H9 (cell line): ENCODE measurements around the gene RSU1. TPM values are rescaled to one million over a fixed set of nuclear protein-coding genes. Genes with fewer than 3 reads are reported as not detected.

ENCODE experiments used
- DNase-seq: peaks from one replicate; pipeline ENCODE4 v3.0.0-alpha.2; 2017
- H2AFZ ChIP-seq: one replicate; pipeline ENCODE4 v1.6.1; 2013; ENCODE audit warnings: mild to moderate bottlenecking, low read length, control low read depth, moderate library complexity
- H2AK5ac ChIP-seq: 2 replicates; pipeline ENCODE4 v1.6.1; 2013; ENCODE audit warnings: low read length, control low read depth, mixed read lengths; ENCODE audit not compliant: insufficient read length
- H2BK120ac ChIP-seq: one replicate; pipeline ENCODE4 v1.6.1; 2013; ENCODE audit warnings: low read depth, mild to moderate bottlenecking, low read length, control low read depth, inconsistent platforms; ENCODE audit not compliant: poor library complexity, severe bottlenecking
- H2BK12ac ChIP-seq: 2 replicates; pipeline ENCODE4 v1.6.1; 2013; ENCODE audit warnings: low read length, control low read depth, mixed read lengths, low read depth; ENCODE audit not compliant: insufficient read length
- H2BK15ac ChIP-seq: 2 replicates; pipeline ENCODE4 v1.6.1; 2013; ENCODE audit warnings: low read depth, low read length, control low read depth
- H2BK20ac ChIP-seq: one replicate; pipeline ENCODE4 v1.6.1; 2013; ENCODE audit warnings: low read depth, mild to moderate bottlenecking, low read length, control low read depth, inconsistent platforms; ENCODE audit not compliant: poor library complexity, severe bottlenecking
- H2BK5ac ChIP-seq: 2 replicates; pipeline ENCODE4 v1.6.1; 2013; ENCODE audit warnings: low read length, control low read depth, mixed read lengths; ENCODE audit not compliant: insufficient read length
- H3K14ac ChIP-seq: 2 replicates; pipeline ENCODE4 v1.6.1; 2013; ENCODE audit warnings: low read length, control low read depth; ENCODE audit not compliant: insufficient read depth
- H3K18ac ChIP-seq: 2 replicates; pipeline ENCODE4 v1.6.1; 2013; ENCODE audit warnings: low read depth, mild to moderate bottlenecking, mixed read lengths, low read length, control low read depth; ENCODE audit not compliant: insufficient read length
- H3K23ac ChIP-seq: 2 replicates; pipeline ENCODE4 v1.6.1; 2013; ENCODE audit warnings: low read length, control low read depth, mixed read lengths, low read depth; ENCODE audit not compliant: insufficient read length
- H3K23me2 ChIP-seq: 2 replicates; pipeline ENCODE4 v1.6.1; 2013; ENCODE audit warnings: low read depth, mild to moderate bottlenecking, mixed read lengths, low read length, control low read depth; ENCODE audit not compliant: insufficient read length, poor library complexity, severe bottlenecking
- H3K27ac ChIP-seq: 2 replicates; pipeline ENCODE4 v1.5.1; 2013; ENCODE audit warnings: low read length, control low read depth, mixed read lengths, low read depth; ENCODE audit not compliant: insufficient read length
- H3K27me3 ChIP-seq: 2 replicates; pipeline ENCODE4 v1.6.1; 2013; ENCODE audit warnings: low read length, control low read depth, inconsistent platforms; ENCODE audit not compliant: insufficient read depth
- H3K4ac ChIP-seq: 2 replicates; pipeline ENCODE4 v1.6.1; 2013; ENCODE audit warnings: low read depth, mild to moderate bottlenecking, control low read depth, inconsistent platforms, low read length, moderate library complexity
- H3K4me1 ChIP-seq: 2 replicates; pipeline ENCODE4 v1.6.1; 2013; ENCODE audit warnings: low read length, control low read depth, inconsistent platforms; ENCODE audit not compliant: insufficient read depth
- H3K4me2 ChIP-seq: 2 replicates; pipeline ENCODE4 v1.6.1; 2013; ENCODE audit warnings: low read length, control low read depth, mixed read lengths; ENCODE audit not compliant: insufficient read length, insufficient read depth
- H3K56ac ChIP-seq: 2 replicates; pipeline ENCODE4 v1.6.1; 2013; ENCODE audit warnings: low read depth, mild to moderate bottlenecking, mixed read lengths, low read length, control low read depth; ENCODE audit not compliant: insufficient read length
- H3K79me1 ChIP-seq: 2 replicates; pipeline ENCODE4 v1.6.1; 2013; ENCODE audit warnings: low read depth, mild to moderate bottlenecking, moderate library complexity, low read length, control low read depth, inconsistent platforms; ENCODE audit not compliant: insufficient read depth, poor library complexity, severe bottlenecking
- H3K79me2 ChIP-seq: 2 replicates; pipeline ENCODE4 v1.6.1; 2013; ENCODE audit warnings: low read length, control low read depth, inconsistent platforms; ENCODE audit not compliant: insufficient read depth
- H3K9ac ChIP-seq: 2 replicates; pipeline ENCODE4 v1.6.1; 2013; ENCODE audit warnings: low read length, control low read depth, mixed read lengths; ENCODE audit not compliant: insufficient read length; ENCODE audit errors: extremely low read depth
- H3K9me3 ChIP-seq: one replicate; pipeline ENCODE4 v1.6.1; 2013; ENCODE audit warnings: low read depth, low read length, inconsistent platforms; ENCODE audit not compliant: control insufficient read depth
- H3T11ph ChIP-seq: one replicate; pipeline ENCODE4 v1.6.1; 2013; ENCODE audit warnings: mild to moderate bottlenecking, low read length, control low read depth, inconsistent platforms
- H4K20me1 ChIP-seq: one replicate; pipeline ENCODE4 v1.6.1; 2013; ENCODE audit not compliant: control insufficient read depth, insufficient read length, insufficient read depth
- H4K5ac ChIP-seq: 2 replicates; pipeline ENCODE4 v1.6.1; 2013; ENCODE audit warnings: low read depth, mild to moderate bottlenecking, mixed read lengths, low read length, control low read depth; ENCODE audit not compliant: insufficient read length
- H4K8ac ChIP-seq: replicated peaks from 2 replicates; pipeline ENCODE4 v1.6.1; 2013; ENCODE audit warnings: low read length, control low read depth, mixed read lengths, low read depth; ENCODE audit not compliant: insufficient read length
- H4K91ac ChIP-seq: 2 replicates; pipeline ENCODE4 v1.6.1; 2013; ENCODE audit warnings: low read depth, mild to moderate bottlenecking, moderate library complexity, mixed read lengths, low read length, control low read depth; ENCODE audit not compliant: insufficient read length
- H3K27ac Mint-ChIP-seq, 3 experiments: 2 replicates in 2 of 3; 3 replicates in 1 of 3; pipeline ENCODE4 v1.8.0; 2020 to 2021; ENCODE audit warnings: mixed read lengths in 3 of 3, mild to moderate bottlenecking in 1 of 3, moderate library complexity in 1 of 3
- H3K27me3 Mint-ChIP-seq: 2 replicates; pipeline ENCODE4 v1.8.0; 2021; ENCODE audit warnings: low read depth, mild to moderate bottlenecking, moderate library complexity, mixed read lengths
- H3K36me3 Mint-ChIP-seq, 3 experiments: 2 replicates in 2 of 3; 3 replicates in 1 of 3; pipeline ENCODE4 v1.8.0; 2020 to 2021; ENCODE audit warnings: low read depth in 3 of 3, mixed read lengths in 3 of 3; ENCODE audit not compliant: insufficient read depth in 1 of 3
- H3K4me1 Mint-ChIP-seq, 2 experiments: 2 replicates each; pipeline ENCODE4 v1.8.0; 2020; ENCODE audit warnings: mixed read lengths in 2 of 2
- H3K4me3 Mint-ChIP-seq, 2 experiments: 2 replicates in 1 of 2; 3 replicates in 1 of 2; pipeline ENCODE4 v1.8.0; 2020 to 2021; ENCODE audit warnings: mild to moderate bottlenecking in 2 of 2, mixed read lengths in 2 of 2, moderate library complexity in 1 of 2
- H3K9me3 Mint-ChIP-seq, 2 experiments: 2 replicates in 1 of 2; 3 replicates in 1 of 2; pipeline ENCODE4 v1.8.0; 2020; ENCODE audit warnings: mild to moderate bottlenecking in 2 of 2, mixed read lengths in 2 of 2, moderate library complexity in 1 of 2
- WGBS: extraction: QIAGEN DNeasy Blood & Tissue Kit; methylation state at CpG from one replicate; pipeline ENCODE4 v1.1.7; 2013; ENCODE audit warnings: missing lambda C conversion rate, low lambda C conversion rate, mixed read lengths; ENCODE audit not compliant: insufficient read length; ENCODE audit errors: extremely low coverage; 5-methylcytosine and 5-hydroxymethylcytosine counted together
- total RNA-seq: library from RNA; stranded (reverse); gene quantifications from 2 replicates; pipeline ENCODE4 v1.2.1, GENCODE V29; 2021
- TF ChIP-seq, protein P1 (sequence below): fragments of 200-600 bp; sonication (generic); conservative IDR thresholded peaks from 3 replicates; pipeline ENCODE4 v1.8.0; 2021; ENCODE audit warnings: antibody characterized with exemption, mild to moderate bottlenecking

Gene RSU1
- total RNA-seq, 1 experiment from 2014 or later: 59.4 TPM

DNA sequence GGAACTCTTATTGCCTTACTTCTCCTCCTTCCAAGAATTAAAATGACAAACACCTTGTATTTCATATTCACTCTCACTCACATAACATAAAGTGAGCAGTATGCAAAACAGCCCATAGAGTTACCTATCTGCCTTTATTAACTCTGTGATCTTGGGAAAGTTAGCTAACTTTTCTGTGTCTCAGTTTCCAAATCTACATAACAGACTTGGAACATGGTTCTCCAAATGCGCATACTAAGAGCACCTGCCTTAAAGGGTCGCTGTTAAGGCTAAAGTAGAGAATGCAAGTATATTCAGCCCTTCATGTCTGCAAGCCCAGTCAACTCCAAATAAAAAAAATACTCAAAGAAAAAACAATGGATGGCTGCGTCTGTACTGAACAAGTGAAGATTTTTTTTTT, 173.7 kb downstream of the RSU1 start:
- H3K79me1 ChIP-seq: no peaks in the 10 kb centered on the region
- H3K27me3 Mint-ChIP-seq: no peaks in the 10 kb centered on the region; the same call in 1 of the 2 replicates
- no peak overlapping the region for H3K18ac ChIP-seq
- H3K4me3 Mint-ChIP-seq: no peak overlapping the region
- H2AK5ac ChIP-seq: no peak overlapping the region
- H3T11ph ChIP-seq: no peak overlapping the region
- no peak overlapping the region for H4K5ac ChIP-seq
- no peak overlapping the region for H3K14ac ChIP-seq
- H2BK12ac ChIP-seq: no peak overlapping the region
- H2BK15ac ChIP-seq: no peak overlapping the region
- no peak overlapping the region for H3K56ac ChIP-seq
- no peak overlapping the region for H2BK5ac ChIP-seq
- no peak overlapping the region for H4K91ac ChIP-seq
- no peaks in the 10 kb centered on the region for H3K9me3 Mint-ChIP-seq
- TF ChIP-seq, protein P1, sequence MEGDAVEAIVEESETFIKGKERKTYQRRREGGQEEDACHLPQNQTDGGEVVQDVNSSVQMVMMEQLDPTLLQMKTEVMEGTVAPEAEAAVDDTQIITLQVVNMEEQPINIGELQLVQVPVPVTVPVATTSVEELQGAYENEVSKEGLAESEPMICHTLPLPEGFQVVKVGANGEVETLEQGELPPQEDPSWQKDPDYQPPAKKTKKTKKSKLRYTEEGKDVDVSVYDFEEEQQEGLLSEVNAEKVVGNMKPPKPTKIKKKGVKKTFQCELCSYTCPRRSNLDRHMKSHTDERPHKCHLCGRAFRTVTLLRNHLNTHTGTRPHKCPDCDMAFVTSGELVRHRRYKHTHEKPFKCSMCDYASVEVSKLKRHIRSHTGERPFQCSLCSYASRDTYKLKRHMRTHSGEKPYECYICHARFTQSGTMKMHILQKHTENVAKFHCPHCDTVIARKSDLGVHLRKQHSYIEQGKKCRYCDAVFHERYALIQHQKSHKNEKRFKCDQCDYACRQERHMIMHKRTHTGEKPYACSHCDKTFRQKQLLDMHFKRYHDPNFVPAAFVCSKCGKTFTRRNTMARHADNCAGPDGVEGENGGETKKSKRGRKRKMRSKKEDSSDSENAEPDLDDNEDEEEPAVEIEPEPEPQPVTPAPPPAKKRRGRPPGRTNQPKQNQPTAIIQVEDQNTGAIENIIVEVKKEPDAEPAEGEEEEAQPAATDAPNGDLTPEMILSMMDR: no peak
- H3K27me3 ChIP-seq: no peaks in the 10 kb centered on the region
- H3K79me2 ChIP-seq: no peaks in the 10 kb centered on the region
- no peak overlapping the region for H4K8ac ChIP-seq
- no peak overlapping the region for H3K27ac Mint-ChIP-seq
- no peak overlapping the region for H3K27ac ChIP-seq
- H2AFZ ChIP-seq: no peak overlapping the region
- no peaks in the 10 kb centered on the region for H3K36me3 Mint-ChIP-seq
- no peak overlapping the region for H3K23ac ChIP-seq
- H2BK120ac ChIP-seq: no peak overlapping the region
- no peak for DNase-seq
- H4K20me1 ChIP-seq: no peaks in the 10 kb centered on the region
- H3K4me2 ChIP-seq: no peak overlapping the region
- H3K9ac ChIP-seq: no peak overlapping the region
- H3K9me3 ChIP-seq: no peaks in the 10 kb centered on the region
- H3K23me2 ChIP-seq: no peaks in the 10 kb centered on the region
- H2BK20ac ChIP-seq: no peak overlapping the region
- peaks cover 9 to 13% of the 10 kb centered on the region in 2 experiments for H3K4me1 Mint-ChIP-seq
- WGBS: no CpG with 5 or more reads among the region's 3 CpGs
- H3K4ac ChIP-seq: no peak overlapping the region
- peaks cover 3% of the 10 kb centered on the region; the same call in 1 of the 2 replicates for H3K4me1 ChIP-seq
